Loucy (cell line): Measurements from ENCODE around the gene USP20.

Experiments used
- EZH2phosphoT487 ChIP-seq: fragments of 200-600 bp; IDR thresholded peaks from 2 replicates; pipeline ENCODE4 v1.6.1; 2018; ENCODE audit warnings: antibody characterized with exemption, mild to moderate bottlenecking, moderate library complexity, borderline replicate concordance
- TF ChIP-seq, protein P1 (sequence below): fragments of 200-600 bp; sonication (generic); conservative IDR thresholded peaks from 2 replicates; pipeline ENCODE4 v1.5.1; 2014; ENCODE audit warnings: mild to moderate bottlenecking, antibody characterized with exemption, low read length

DNA sequence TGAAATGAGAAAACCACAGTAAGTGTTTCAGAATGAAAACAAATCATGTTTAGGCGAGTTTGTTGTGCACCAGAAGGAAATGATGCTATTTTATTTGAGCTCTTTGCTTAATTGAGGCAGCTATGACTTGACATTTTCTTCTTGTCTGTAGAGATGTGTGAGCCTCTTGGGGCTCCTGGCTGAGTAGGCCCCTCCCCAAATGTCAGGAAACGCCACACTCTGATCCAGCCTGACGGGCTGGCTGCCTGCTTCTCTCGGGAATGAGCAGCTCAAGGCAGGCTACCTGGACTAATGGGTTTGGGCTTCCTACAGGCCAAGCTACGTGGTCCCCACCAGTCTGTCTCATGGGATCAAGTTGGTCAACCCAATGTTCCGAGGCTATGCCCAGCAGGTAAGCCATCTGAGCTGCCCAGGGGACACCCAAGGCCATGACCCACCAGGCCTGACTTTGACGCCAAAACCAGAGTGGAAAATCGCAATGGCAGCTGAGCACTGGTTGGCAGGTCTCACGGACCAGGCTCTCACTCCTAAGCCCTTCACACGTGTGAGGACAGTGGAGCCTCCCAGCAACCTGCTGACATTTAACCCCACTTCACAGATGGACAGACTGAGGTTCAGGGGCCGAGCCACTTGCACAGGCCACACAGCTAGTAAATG, 29.9 kb downstream of the USP20 start:
- TF ChIP-seq, protein P1, sequence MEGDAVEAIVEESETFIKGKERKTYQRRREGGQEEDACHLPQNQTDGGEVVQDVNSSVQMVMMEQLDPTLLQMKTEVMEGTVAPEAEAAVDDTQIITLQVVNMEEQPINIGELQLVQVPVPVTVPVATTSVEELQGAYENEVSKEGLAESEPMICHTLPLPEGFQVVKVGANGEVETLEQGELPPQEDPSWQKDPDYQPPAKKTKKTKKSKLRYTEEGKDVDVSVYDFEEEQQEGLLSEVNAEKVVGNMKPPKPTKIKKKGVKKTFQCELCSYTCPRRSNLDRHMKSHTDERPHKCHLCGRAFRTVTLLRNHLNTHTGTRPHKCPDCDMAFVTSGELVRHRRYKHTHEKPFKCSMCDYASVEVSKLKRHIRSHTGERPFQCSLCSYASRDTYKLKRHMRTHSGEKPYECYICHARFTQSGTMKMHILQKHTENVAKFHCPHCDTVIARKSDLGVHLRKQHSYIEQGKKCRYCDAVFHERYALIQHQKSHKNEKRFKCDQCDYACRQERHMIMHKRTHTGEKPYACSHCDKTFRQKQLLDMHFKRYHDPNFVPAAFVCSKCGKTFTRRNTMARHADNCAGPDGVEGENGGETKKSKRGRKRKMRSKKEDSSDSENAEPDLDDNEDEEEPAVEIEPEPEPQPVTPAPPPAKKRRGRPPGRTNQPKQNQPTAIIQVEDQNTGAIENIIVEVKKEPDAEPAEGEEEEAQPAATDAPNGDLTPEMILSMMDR: no peak
- TF ChIP-seq EZH2phosphoT487: no peak
